ENCODE results near the gene RUSF1.

DNA sequence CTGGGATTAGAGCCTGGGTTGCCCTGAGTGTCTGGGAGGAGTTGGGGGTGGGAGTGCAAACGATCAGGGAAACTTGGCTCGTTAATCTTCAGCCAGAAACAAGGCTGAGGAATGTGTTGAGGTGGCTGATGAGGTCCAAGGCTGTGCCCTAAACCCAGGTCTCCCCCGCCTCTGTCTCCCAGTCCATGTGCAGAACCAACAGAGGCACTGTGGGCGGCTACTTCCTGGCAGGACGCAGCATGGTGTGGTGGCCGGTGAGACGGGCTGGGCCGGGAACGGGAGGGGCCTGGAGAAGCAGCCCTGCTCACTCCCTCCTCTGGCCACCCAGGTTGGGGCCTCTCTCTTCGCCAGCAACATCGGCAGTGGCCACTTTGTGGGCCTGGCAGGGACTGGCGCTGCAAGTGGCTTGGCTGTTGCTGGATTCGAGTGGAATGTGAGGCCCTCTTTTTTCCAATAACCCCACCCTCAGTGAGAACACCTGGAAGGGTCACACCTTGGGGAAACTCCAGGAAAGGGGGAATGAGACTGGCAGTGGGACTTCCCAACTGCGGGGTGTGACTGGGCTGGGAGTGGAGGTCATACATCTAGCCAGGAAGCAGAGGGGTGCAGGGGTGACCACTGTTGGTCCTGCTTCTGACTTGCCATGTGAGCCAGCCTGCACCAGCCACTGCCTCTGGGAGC, 23.6 kb downstream of the RUSF1 start:
- TF ChIP-seq, protein P1, sequence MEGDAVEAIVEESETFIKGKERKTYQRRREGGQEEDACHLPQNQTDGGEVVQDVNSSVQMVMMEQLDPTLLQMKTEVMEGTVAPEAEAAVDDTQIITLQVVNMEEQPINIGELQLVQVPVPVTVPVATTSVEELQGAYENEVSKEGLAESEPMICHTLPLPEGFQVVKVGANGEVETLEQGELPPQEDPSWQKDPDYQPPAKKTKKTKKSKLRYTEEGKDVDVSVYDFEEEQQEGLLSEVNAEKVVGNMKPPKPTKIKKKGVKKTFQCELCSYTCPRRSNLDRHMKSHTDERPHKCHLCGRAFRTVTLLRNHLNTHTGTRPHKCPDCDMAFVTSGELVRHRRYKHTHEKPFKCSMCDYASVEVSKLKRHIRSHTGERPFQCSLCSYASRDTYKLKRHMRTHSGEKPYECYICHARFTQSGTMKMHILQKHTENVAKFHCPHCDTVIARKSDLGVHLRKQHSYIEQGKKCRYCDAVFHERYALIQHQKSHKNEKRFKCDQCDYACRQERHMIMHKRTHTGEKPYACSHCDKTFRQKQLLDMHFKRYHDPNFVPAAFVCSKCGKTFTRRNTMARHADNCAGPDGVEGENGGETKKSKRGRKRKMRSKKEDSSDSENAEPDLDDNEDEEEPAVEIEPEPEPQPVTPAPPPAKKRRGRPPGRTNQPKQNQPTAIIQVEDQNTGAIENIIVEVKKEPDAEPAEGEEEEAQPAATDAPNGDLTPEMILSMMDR (IDR thresholded peaks at IDR 0.05; ENCODE audit: borderline replicate concordance, extremely low read depth, low read length, poor library complexity, severe bottlenecking), result no peak
- no peak for TF ChIP-seq EZH2 (IDR thresholded peaks at IDR 0.05; ENCODE audit: borderline replicate concordance, low read depth, low read length, severe bottlenecking)

Data from DND-41 (cell line).